Measurements from ENCODE around the gene TMEM203. TPM values are rescaled to one million over a fixed set of nuclear protein-coding genes. Genes with fewer than 3 reads are reported as not detected.

Gene TMEM203
- total RNA-seq, 2 donors from 2014 or later: 35.3 to 47.8 TPM

DNA sequence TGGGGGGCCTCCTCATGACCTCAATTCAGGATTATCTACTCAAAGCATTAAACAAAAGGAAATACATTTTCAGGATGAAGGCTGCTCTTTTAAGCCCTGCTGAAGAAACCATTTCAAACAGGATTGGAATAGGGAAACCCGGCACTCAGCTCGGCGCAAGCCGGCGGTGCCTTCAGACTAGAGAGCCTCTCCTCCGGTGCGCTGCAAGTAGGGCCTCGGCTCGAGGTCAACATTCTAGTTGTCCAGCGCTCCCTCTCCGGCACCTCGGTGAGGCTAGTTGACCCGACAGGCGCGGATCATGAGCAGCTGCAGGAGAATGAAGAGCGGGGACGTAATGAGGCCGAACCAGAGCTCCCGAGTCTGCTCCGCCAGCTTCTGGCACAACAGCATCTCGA is 720 bp downstream of the TMEM203 start:
- intact Hi-C loops (cut with DNase I): no loop called here
- WGBS: 17% methylated on average over 21 of the region's 21 CpGs
- H3K4me1 ChIP-seq (replicated peaks): peaks cover 28% of the 10 kb centered on the region
- no peaks in the 10 kb centered on the region for H3K36me3 ChIP-seq
- no peaks in the 10 kb centered on the region for H3K27me3 ChIP-seq (replicated peaks; ENCODE audit: insufficient read depth)
- DNase-seq (ENCODE audit: low spot score): no peak
- peak overlapping the region; percentile 73 to 75 for H3K4me3 ChIP-seq
- peak overlapping the region; percentile 49 to 72 for H3K27ac ChIP-seq
- H3K9me3 ChIP-seq: no peaks in the 10 kb centered on the region
- TF ChIP-seq, protein P1, sequence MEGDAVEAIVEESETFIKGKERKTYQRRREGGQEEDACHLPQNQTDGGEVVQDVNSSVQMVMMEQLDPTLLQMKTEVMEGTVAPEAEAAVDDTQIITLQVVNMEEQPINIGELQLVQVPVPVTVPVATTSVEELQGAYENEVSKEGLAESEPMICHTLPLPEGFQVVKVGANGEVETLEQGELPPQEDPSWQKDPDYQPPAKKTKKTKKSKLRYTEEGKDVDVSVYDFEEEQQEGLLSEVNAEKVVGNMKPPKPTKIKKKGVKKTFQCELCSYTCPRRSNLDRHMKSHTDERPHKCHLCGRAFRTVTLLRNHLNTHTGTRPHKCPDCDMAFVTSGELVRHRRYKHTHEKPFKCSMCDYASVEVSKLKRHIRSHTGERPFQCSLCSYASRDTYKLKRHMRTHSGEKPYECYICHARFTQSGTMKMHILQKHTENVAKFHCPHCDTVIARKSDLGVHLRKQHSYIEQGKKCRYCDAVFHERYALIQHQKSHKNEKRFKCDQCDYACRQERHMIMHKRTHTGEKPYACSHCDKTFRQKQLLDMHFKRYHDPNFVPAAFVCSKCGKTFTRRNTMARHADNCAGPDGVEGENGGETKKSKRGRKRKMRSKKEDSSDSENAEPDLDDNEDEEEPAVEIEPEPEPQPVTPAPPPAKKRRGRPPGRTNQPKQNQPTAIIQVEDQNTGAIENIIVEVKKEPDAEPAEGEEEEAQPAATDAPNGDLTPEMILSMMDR (IDR thresholded peaks at IDR 0.05): no peak
- TF ChIP-seq POLR2A (IDR thresholded peaks at IDR 0.05): no peak
- no peak for TF ChIP-seq POLR2AphosphoS5 (IDR thresholded peaks at IDR 0.05)

DNA sequence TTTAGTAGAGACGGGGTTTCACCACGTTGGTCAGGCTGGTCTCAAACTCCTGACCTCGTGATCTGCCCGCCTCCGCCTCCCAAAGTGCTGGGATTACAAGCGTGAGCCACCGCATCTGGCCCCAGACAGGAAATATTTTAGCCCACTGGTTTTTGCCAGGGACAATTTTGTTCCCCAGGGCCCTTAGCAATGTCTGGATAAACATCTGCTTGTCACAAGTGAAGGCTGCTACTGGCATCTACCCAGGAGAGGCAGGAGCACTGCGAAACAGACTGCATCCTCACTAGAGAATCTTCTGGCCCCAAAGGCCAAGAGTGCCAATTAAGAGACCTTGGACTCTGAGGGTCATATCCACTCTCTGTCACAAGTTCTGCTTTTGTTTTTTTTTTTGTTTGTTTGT is 2.5 kb downstream of the TMEM203 start:
- 81% methylated on average over 8 of the region's 8 CpGs for WGBS
- Histone ChIP-seq H3K27ac (no peak overlapping the region), H3K27me3 (replicated peaks; ENCODE audit: insufficient read depth) (no peaks in the 10 kb centered on the region), H3K36me3 (no peaks in the 10 kb centered on the region), H3K4me1 (replicated peaks) (peaks cover 42% of the 10 kb centered on the region), H3K4me3 (no peak overlapping the region), H3K9me3 (no peaks in the 10 kb centered on the region)
- intact Hi-C loops (cut with DNase I): no loop called here
- TF ChIP-seq, protein P1 (IDR thresholded peaks at IDR 0.05): no peak
- TF ChIP-seq POLR2A (IDR thresholded peaks at IDR 0.05): no peak
- no peak for DNase-seq (ENCODE audit: low spot score)

DNA sequence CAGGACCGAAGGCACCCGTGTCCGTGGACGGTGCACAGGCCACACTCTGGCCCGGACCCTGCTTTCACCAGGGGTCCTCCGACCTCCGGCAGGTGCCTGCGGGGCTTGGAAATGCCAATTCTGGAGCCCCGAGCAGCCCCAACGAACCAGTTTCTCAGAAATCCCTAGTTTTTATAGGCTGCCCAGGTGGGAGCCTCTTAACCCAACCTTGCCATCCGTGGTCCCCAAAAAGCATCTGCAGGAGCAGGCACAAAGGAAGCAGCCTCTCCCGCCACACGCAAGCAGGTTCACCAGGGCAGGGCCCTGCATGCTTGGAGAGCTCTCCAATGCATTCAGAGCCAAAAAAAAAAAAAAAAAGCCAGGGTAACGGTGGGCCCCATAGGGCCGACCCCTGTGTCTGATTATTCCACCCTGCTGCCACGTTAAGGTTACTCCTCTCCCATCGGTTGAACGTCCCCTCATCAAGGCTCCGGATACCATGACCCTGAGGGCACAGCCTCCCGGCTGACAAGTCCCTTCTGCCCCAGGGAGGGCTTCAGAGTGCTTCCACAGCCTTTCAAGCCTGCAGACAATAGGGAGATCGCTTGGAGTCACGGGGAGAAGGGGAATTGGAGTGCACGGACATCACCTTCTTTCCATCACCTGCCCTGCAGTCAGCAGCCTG is 4.1 kb downstream of the TMEM203 start:
- H3K27me3 ChIP-seq (replicated peaks; ENCODE audit: insufficient read depth): no peaks in the 10 kb centered on the region
- no peaks in the 10 kb centered on the region for H3K9me3 ChIP-seq
- intact Hi-C loops (cut with DNase I): no loop called here
- H3K36me3 ChIP-seq: no peaks in the 10 kb centered on the region
- H3K27ac ChIP-seq: peak overlapping the region; percentile 71 to 72
- H3K4me1 ChIP-seq (replicated peaks): peaks cover 49% of the 10 kb centered on the region
- peak overlapping the region; percentile 56 to 61 for H3K4me3 ChIP-seq
- DNase-seq (ENCODE audit: low spot score): no peak
- TF ChIP-seq POLR2AphosphoS5 (IDR thresholded peaks at IDR 0.05) (no peak), POLR2A (IDR thresholded peaks at IDR 0.05) (no peak)
- TF ChIP-seq, protein P1 (IDR thresholded peaks at IDR 0.05): no peak
- 19% methylated on average over 23 of the region's 23 CpGs for WGBS

DNA sequence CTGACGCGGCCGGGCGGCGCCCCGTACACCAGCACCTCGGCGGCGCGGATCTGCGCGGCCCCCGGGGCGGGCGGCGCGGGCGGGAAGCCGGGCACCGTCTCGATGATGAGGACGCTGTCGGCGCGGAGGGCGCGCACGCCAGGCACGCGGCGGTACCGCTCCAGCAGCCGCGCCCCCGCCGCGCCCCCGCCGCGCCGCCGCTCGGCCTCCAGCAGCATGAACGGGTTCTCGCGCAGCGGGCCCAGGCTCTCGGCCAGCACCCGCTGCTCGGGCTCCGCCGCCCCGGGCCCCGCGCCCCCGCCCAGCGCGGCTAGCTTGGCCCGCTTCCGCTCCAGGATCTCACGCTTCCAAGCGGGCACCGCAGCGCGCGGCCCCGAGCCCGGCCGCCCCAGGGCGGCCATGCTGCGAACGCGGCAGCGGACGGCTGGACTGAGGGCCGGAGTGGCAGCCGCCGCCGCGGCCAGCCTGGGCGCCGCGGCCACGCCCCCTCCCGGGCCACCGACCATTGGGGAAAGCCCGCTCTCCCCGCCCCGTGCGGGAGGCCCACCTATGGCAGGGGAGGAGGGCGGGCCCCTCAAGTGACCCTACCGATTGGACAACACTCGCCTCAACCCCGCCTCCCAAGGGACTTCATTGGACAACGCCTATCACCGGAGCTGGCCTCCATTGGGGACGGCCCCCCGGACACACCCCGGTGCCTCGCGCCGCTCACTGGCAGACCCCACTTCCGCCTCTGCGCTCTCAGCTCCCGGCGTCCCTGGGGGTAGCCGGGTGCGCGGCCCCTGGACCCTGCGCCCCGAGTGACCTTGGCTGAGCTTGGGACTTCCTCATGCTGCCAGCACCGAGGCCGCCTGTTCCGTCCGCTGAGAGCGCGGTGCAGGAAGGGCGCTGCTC is 4.9 kb downstream of the TMEM203 start, which contains the start of gene TPRN:
TPRN (minus strand) TSS at position 431 of the 894 bp plus-strand sequence; CDS start at position 401, 30 bp downstream.
- WGBS: 0% methylated on average over 16 of the region's 118 CpGs
- H3K4me1 ChIP-seq (replicated peaks): peaks cover 48% of the 10 kb centered on the region

More for the DNA sequence above, 4.9 kb downstream of the TMEM203 start, which contains the start of gene TPRN:
- H3K27me3 ChIP-seq (replicated peaks; ENCODE audit: insufficient read depth): no peaks in the 10 kb centered on the region
- peak; percentile 99 for DNase-seq (ENCODE audit: low spot score)
- no peaks in the 10 kb centered on the region for H3K36me3 ChIP-seq
- no peaks in the 10 kb centered on the region for H3K9me3 ChIP-seq
- TF ChIP-seq, protein P1 (IDR thresholded peaks at IDR 0.05): peak in 2 of 4 experiments; percentile 35 to 38
- TF ChIP-seq POLR2AphosphoS5 (IDR thresholded peaks at IDR 0.05): peak; percentile 92
- peak; percentile 63 for TF ChIP-seq POLR2A (IDR thresholded peaks at IDR 0.05)
- H3K27ac ChIP-seq: peak within 1 kb of the TSS; percentile 71 to 72
- peak within 1 kb of the TSS; percentile 56 to 61 for H3K4me3 ChIP-seq
- intact Hi-C loops (cut with DNase I): no loop called here
